Astrocyte of the hippocampus (primary cell): ENCODE results near the gene NOTO.
A peak's percentile ranks its signal among the peaks of the same experiment; 100 is the strongest.

ENCODE experiments used
- DNase-seq: peaks from one replicate; pipeline ENCODE4 v3.0.0; 2011; ENCODE audit warnings: low read depth, low spot score

The NOTO gene

GRCh38 chr2:73233932-73234832 is 31.8 kb downstream of the NOTO start, which contains the start of gene CCT7:
Gene CCT7 (plus strand): TSS chr2:73234308. CDS start chr2:73234379, 71 bp downstream.
- peak; percentile 94 for DNase-seq

- DNase-seq: no peak
These were observed 33.1 kb downstream of the NOTO start for GRCh38 chr2:73235315-73236028.

- no peak for DNase-seq
These were observed 34.8 kb downstream of the NOTO start for GRCh38 chr2:73237168-73237567.

- DNase-seq: no peak
These were observed 35.8 kb downstream of the NOTO start for GRCh38 chr2:73238149-73238548.

GRCh38 chr2:73238976-73239375 is 36.6 kb downstream of the NOTO start:
- no peak for DNase-seq

GRCh38 chr2:73239776-73240175 is 37.4 kb downstream of the NOTO start:
- peak; percentile 56 for DNase-seq

- DNase-seq: peak; percentile 96
These were observed 41.7 kb downstream of the NOTO start for GRCh38 chr2:73243884-73244570.

- DNase-seq: no peak
These were observed 42.2 kb downstream of the NOTO start for GRCh38 chr2:73244580-73244979.

- no peak for DNase-seq
These were observed 44.5 kb downstream of the NOTO start for GRCh38 chr2:73246850-73247249.

- no peak for DNase-seq
These were observed 47.3 kb downstream of the NOTO start for GRCh38 chr2:73249636-73250035.

GRCh38 chr2:73250872-73251846 is 48.8 kb downstream of the NOTO start:
- DNase-seq: no peak

- no peak for DNase-seq
These were observed 50.1 kb downstream of the NOTO start for GRCh38 chr2:73252238-73253027.

GRCh38 chr2:73253400-73253799 is 51.0 kb downstream of the NOTO start:
- no peak for DNase-seq

- no peak for DNase-seq
These were observed 51.5 kb downstream of the NOTO start for GRCh38 chr2:73253901-73254300.

- no peak for DNase-seq
These were observed 52.1 kb downstream of the NOTO start for GRCh38 chr2:73254343-73255006.

GRCh38 chr2:73255007-73255644 is 52.8 kb downstream of the NOTO start:
- DNase-seq: no peak

GRCh38 chr2:73255907-73256617 is 53.7 kb downstream of the NOTO start:
- DNase-seq: no peak

GRCh38 chr2:73256618-73256922 is 54.2 kb downstream of the NOTO start:
- DNase-seq: no peak

GRCh38 chr2:73257021-73257420 is 54.6 kb downstream of the NOTO start:
- no peak for DNase-seq
